Measurements from ENCODE around the gene URM1.

Gene URM1

GRCh38 chr9:128349772-128350171 lies 21.4 kb upstream of the URM1 start:
- no peak for DNase-seq

- DNase-seq: no peak
Observed at GRCh38 chr9:128355451-128355850, 15.7 kb upstream of the URM1 start.

- DNase-seq: no peak
Observed at GRCh38 chr9:128358090-128358489, 13.1 kb upstream of the URM1 start.

GRCh38 chr9:128358861-128359260 lies 12.3 kb upstream of the URM1 start:
- no peak for DNase-seq

- DNase-seq: no peak
Observed at GRCh38 chr9:128360826-128361225, 10.3 kb upstream of the URM1 start.

GRCh38 chr9:128361296-128361985 lies 9.7 kb upstream of the URM1 start:
- no peak for DNase-seq

GRCh38 chr9:128361986-128362646 lies 9.1 kb upstream of the URM1 start:
- DNase-seq: peak; percentile 71

GRCh38 chr9:128362774-128363173 lies 8.4 kb upstream of the URM1 start:
- no peak for DNase-seq

- DNase-seq: no peak
Observed at GRCh38 chr9:128365525-128365924, 5.6 kb upstream of the URM1 start.

GRCh38 chr9:128369024-128369706 lies 2.0 kb upstream of the URM1 start:
- no peak for DNase-seq

- DNase-seq: no peak
Observed at GRCh38 chr9:128370367-128370751, 815 bp upstream of the URM1 start.

GRCh38 chr9:128371630-128372117 lies 500 bp downstream of the URM1 start:
- DNase-seq: no peak

GRCh38 chr9:128372188-128372641 lies 1.0 kb downstream of the URM1 start:
- DNase-seq: no peak

GRCh38 chr9:128372784-128373183 lies 1.6 kb downstream of the URM1 start:
- DNase-seq: no peak

GRCh38 chr9:128374221-128374675 lies 3.1 kb downstream of the URM1 start:
- no peak for DNase-seq

- no peak for DNase-seq
Observed at GRCh38 chr9:128375865-128376264, 4.7 kb downstream of the URM1 start.

GRCh38 chr9:128382261-128382660 lies 11.1 kb downstream of the URM1 start:
- DNase-seq: no peak

- DNase-seq: no peak
Observed at GRCh38 chr9:128383007-128383753, 12.0 kb downstream of the URM1 start.

- DNase-seq: no peak
Observed at GRCh38 chr9:128383791-128384190, 12.6 kb downstream of the URM1 start.

- no peak for DNase-seq
Observed at GRCh38 chr9:128384801-128385495, 13.8 kb downstream of the URM1 start.

GRCh38 chr9:128385496-128386460 lies 14.6 kb downstream of the URM1 start:
- no peak for DNase-seq
